Astrocyte of the cerebellum (primary cell): ENCODE measurements around the gene QPCT.

Source experiments
- DNase-seq: peaks from one replicate; pipeline ENCODE4 v3.0.0-alpha.2; 2011; ENCODE audit warnings: low read depth
- H3K4me3 ChIP-seq: 2 replicates; pipeline ENCODE4 v1.5.1; 2011; ENCODE audit warnings: mild to moderate bottlenecking, low read depth, low read length, moderate library complexity
- in situ Hi-C: cut with HindIII; loops from 2 replicates; pipeline ENCODE4 v1.10.0; 2017; ENCODE audit warnings: low sequenced_read_pairs
- TF ChIP-seq, protein P1 (sequence below): IDR thresholded peaks from 2 replicates; pipeline ENCODE4 v1.5.1; 2012; ENCODE audit warnings: low read length, low read depth, moderate library complexity, mild to moderate bottlenecking; ENCODE audit errors: missing control alignments

The QPCT gene

GRCh38 chr2:37302701-37303252 lies 41.7 kb upstream of the QPCT start:
- TF ChIP-seq, protein P1, sequence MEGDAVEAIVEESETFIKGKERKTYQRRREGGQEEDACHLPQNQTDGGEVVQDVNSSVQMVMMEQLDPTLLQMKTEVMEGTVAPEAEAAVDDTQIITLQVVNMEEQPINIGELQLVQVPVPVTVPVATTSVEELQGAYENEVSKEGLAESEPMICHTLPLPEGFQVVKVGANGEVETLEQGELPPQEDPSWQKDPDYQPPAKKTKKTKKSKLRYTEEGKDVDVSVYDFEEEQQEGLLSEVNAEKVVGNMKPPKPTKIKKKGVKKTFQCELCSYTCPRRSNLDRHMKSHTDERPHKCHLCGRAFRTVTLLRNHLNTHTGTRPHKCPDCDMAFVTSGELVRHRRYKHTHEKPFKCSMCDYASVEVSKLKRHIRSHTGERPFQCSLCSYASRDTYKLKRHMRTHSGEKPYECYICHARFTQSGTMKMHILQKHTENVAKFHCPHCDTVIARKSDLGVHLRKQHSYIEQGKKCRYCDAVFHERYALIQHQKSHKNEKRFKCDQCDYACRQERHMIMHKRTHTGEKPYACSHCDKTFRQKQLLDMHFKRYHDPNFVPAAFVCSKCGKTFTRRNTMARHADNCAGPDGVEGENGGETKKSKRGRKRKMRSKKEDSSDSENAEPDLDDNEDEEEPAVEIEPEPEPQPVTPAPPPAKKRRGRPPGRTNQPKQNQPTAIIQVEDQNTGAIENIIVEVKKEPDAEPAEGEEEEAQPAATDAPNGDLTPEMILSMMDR: no peak
- H3K4me3 ChIP-seq: no peak overlapping the region
- in situ Hi-C loops: no loop called here
- DNase-seq: no peak

DNA sequence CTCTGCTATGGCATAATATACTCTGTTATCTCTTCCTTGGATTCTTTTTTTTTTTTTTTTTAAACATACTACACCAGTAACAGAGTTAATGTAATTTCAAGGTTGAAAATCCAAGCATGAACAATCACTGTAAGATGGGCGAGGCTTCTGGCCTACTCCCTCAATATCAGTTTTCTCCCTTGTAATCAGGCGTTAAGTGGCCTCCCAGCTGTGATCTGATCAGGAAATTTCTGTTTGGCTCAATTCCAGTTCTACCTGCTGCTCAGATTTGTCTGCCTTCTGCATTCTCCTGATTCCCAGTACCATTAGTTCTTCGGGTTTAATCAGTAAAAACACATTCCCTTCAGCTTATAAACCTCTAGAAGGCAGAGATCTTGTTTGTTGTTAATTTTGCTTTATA lies 38.4 kb upstream of the QPCT start:
- no peak for DNase-seq
- TF ChIP-seq, protein P1: no peak
- in situ Hi-C loops: no loop called here

GRCh38 chr2:37307500-37307899 lies 36.9 kb upstream of the QPCT start:
- no peak for DNase-seq
- H3K4me3 ChIP-seq: no peak overlapping the region
- in situ Hi-C loops: no loop called here
- TF ChIP-seq, protein P1: no peak

More for the DNA sequence above, 38.4 kb upstream of the QPCT start:
- H3K4me3 ChIP-seq: no peak overlapping the region

DNA sequence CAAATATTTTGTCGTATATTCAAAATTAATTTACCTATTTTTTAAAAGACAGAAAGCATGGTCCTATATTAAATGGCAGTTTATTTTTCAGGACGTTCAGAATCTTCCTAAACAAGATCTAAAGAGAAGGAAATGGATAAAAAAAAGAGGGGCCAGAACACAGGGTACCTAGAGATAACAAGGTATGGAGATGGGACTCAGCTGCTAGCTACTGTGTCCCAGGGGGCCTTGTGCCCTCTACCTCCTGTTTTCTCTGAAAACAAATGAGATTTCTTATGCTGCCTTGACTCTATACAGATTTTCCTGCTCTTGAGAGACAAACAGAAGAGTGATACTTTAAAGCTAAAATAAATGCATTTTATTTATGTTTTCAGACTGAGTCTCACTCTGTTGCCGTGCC lies 29.1 kb upstream of the QPCT start:
- in situ Hi-C loops: no loop called here
- no peak overlapping the region for H3K4me3 ChIP-seq

DNA sequence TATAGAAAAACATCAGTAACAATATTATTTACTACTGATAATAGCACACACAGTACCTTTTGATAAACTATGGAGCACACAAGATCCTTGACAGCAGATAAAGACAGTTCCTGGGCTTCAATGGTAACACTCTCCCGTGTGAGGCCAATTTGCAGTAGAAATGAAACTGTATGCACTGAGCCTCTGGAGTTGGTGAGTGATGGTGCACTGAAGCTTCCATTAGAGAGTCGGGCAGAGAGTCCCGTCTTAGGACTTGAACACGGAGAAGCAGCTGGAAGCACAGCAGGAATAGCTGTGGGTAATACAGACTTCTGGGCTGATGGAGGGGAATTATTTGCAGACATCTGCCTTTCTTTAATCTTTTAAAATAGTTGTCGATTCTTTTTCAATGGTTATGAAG lies 28.2 kb upstream of the QPCT start:
- TF ChIP-seq, protein P1: no peak
- H3K4me3 ChIP-seq: no peak overlapping the region
- in situ Hi-C loops: no loop called here
- DNase-seq: no peak

More for the DNA sequence above, 29.1 kb upstream of the QPCT start:
- TF ChIP-seq, protein P1: no peak
- DNase-seq: no peak

GRCh38 chr2:37317746-37318145 lies 26.7 kb upstream of the QPCT start:
- TF ChIP-seq, protein P1: no peak
- in situ Hi-C loops: no loop called here
- H3K4me3 ChIP-seq: no peak overlapping the region

More at GRCh38 chr2:37317746-37318145, 26.7 kb upstream of the QPCT start:
- no peak for DNase-seq
